Neural progenitor cell (in vitro differentiated cells): ENCODE results near the gene GATD1. TPM values are rescaled to one million over a fixed set of nuclear protein-coding genes. Genes with fewer than 3 reads are reported as not detected.

Source experiments
- DNase-seq: peaks from one replicate; pipeline ENCODE4 v3.0.0-alpha.2; 2016; ENCODE audit warnings: low spot score
- H2AFZ ChIP-seq: fragments of 200-600 bp; sonication (generic); replicated peaks from 2 replicates; pipeline ENCODE4 v1.6.1; 2016; ENCODE audit warnings: antibody characterized with exemption
- H3F3A ChIP-seq: fragments of 200-600 bp; sonication (generic); 2 replicates; pipeline ENCODE4 v1.6.1; 2016; ENCODE audit warnings: antibody characterized with exemption, low read depth
- H3K27ac ChIP-seq: fragments of 200-600 bp; sonication (generic); 2 replicates; pipeline ENCODE4 v1.5.1; 2016; ENCODE audit warnings: mild to moderate bottlenecking
- H3K27me3 ChIP-seq: fragments of 200-600 bp; sonication (generic); 2 replicates; pipeline ENCODE4 v1.6.1; 2016; ENCODE audit warnings: mild to moderate bottlenecking, moderate library complexity
- H3K36me3 ChIP-seq: fragments of 200-600 bp; sonication (generic); 2 replicates; pipeline ENCODE4 v1.5.1; 2016
- H3K4me1 ChIP-seq: fragments of 200-600 bp; sonication (generic); 2 replicates; pipeline ENCODE4 v1.6.1; 2016; ENCODE audit warnings: mixed run types
- H3K4me2 ChIP-seq: fragments of 200-600 bp; sonication (generic); 2 replicates; pipeline ENCODE4 v1.6.1; 2016
- H3K4me3 ChIP-seq: fragments of 200-600 bp; sonication (generic); 2 replicates; pipeline ENCODE4 v1.5.1; 2016
- H3K79me2 ChIP-seq: fragments of 200-600 bp; sonication (generic); 2 replicates; pipeline ENCODE4 v1.6.1; 2016; ENCODE audit warnings: low read depth
- H3K9ac ChIP-seq: fragments of 200-600 bp; sonication (generic); 2 replicates; pipeline ENCODE4 v1.6.1; 2016
- H3K9me3 ChIP-seq: fragments of 200-600 bp; sonication (generic); 2 replicates; pipeline ENCODE4 v1.5.1; 2016; ENCODE audit warnings: low read depth
- H4K20me1 ChIP-seq: fragments of 200-600 bp; sonication (generic); 2 replicates; pipeline ENCODE4 v1.6.1; 2016; ENCODE audit warnings: low read depth
- H3K27ac Mint-ChIP-seq: 3 replicates; pipeline ENCODE4 v1.8.0; 2021; ENCODE audit warnings: mixed read lengths
- H3K27me3 Mint-ChIP-seq: 2 replicates; pipeline ENCODE4 v1.8.0; 2022; ENCODE audit warnings: low read depth, mild to moderate bottlenecking, inconsistent platforms, moderate library complexity, mixed read lengths; ENCODE audit not compliant: insufficient read depth
- H3K36me3 Mint-ChIP-seq: 3 replicates; pipeline ENCODE4 v1.8.0; 2021; ENCODE audit warnings: mixed read lengths
- H3K4me1 Mint-ChIP-seq: 3 replicates; pipeline ENCODE4 v1.8.0; 2021; ENCODE audit warnings: mixed read lengths
- H3K4me3 Mint-ChIP-seq: 3 replicates; pipeline ENCODE4 v1.8.0; 2021; ENCODE audit warnings: mild to moderate bottlenecking, moderate library complexity, mixed read lengths
- H3K9me3 Mint-ChIP-seq: 3 replicates; pipeline ENCODE4 v1.8.0; 2020; ENCODE audit warnings: mixed read lengths
- CTCF ChIP-seq: fragments of 200-600 bp; sonication (generic); IDR thresholded peaks from 2 replicates; pipeline ENCODE4 v1.5.1; 2017; ENCODE audit warnings: antibody characterized with exemption, mild to moderate bottlenecking
- EZH2 ChIP-seq: fragments of 200-600 bp; sonication (generic); IDR thresholded peaks from 2 replicates; pipeline ENCODE4 v1.6.1; 2017; ENCODE audit warnings: antibody characterized with exemption, mild to moderate bottlenecking, moderate library complexity
- EZH2phosphoT487 ChIP-seq: fragments of 200-600 bp; sonication (generic); IDR thresholded peaks from 2 replicates; pipeline ENCODE4 v1.6.1; 2017; ENCODE audit warnings: antibody characterized with exemption
- total RNA-seq: library from RNA; depleted of rRNA; stranded (reverse); fragments of >200 nt; gene quantifications from 2 replicates; pipeline ENCODE4 v1.2.3, GENCODE V29; 2015; ENCODE audit warnings: low replicate concordance

The GATD1 gene
- total RNA-seq, 1 donor from 2014 or later, result 24.1 TPM

DNA sequence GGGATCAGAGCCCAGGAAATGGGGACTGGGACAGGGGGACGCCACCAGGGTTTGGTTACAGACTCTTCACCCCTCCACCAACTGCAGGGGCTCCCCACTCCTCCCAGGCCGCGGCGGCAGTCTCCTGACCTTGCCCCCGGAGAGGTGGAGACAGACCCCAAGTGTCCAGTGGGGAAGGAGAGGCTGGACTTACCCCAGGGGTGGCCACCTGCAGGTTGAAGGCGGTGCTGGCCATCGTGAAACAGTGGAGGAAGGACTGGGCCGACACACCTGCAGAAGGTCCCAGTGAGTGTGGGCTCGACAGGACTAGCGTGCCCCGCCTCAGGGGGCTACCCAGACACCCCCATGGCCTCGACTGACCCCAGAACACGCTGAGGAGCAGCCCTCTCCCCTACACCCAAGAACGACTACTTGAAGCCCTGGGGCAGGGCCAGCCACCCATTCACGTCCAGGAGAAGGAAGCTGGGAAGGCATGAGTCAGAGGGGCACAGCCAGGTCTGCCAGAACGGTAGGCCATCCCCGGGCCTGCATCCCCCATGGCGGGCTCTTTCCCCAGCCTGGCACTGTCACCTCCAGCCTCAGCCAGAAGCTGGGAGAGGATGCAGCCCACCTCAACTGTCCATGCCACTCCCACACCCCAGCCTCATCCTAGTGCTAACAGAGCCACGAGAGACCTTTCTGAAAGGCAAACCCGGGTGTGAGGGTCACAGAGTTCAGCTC, 2.3 kb downstream of the GATD1 start:
- Histone ChIP-seq H3K4me2 (peak overlapping the region; percentile 96), H3K27ac (no peak overlapping the region), H4K20me1 (peaks cover 72% of the 10 kb centered on the region), H3K36me3 (no peaks in the 10 kb centered on the region), H3K9me3 (no peaks in the 10 kb centered on the region), H3F3A (peaks cover 8% of the 10 kb centered on the region), H3K4me1 (peaks cover 16% of the 10 kb centered on the region), H3K9ac (no peak overlapping the region), H3K79me2 (peaks cover 50% of the 10 kb centered on the region), H3K27me3 (no peaks in the 10 kb centered on the region), H2AFZ (no peak overlapping the region), H3K4me3 (no peak overlapping the region)
- peak; percentile 1 for DNase-seq
- H3K9me3 Mint-ChIP-seq, result no peaks in the 10 kb centered on the region
- no peaks in the 10 kb centered on the region for H3K27me3 Mint-ChIP-seq
- H3K4me1 Mint-ChIP-seq, result peaks cover 18% of the 10 kb centered on the region
- no peak overlapping the region for H3K27ac Mint-ChIP-seq
- peak overlapping the region; percentile 84 for H3K4me3 Mint-ChIP-seq
- no peak for TF ChIP-seq CTCF
- TF ChIP-seq EZH2, result no peak
- no peak for TF ChIP-seq EZH2phosphoT487
- H3K36me3 Mint-ChIP-seq, result peaks cover 2% of the 10 kb centered on the region

- peaks cover 2% of the 10 kb centered on the region for H3K36me3 Mint-ChIP-seq
- H3K4me1 Mint-ChIP-seq, result peaks cover 12% of the 10 kb centered on the region
- Histone ChIP-seq H3K4me3 (no peak overlapping the region), H3K36me3 (no peaks in the 10 kb centered on the region), H3K27me3 (no peaks in the 10 kb centered on the region), H4K20me1 (peaks cover 68% of the 10 kb centered on the region), H2AFZ (no peak overlapping the region), H3F3A (peaks cover 8% of the 10 kb centered on the region), H3K4me2 (no peak overlapping the region), H3K4me1 (peaks cover 16% of the 10 kb centered on the region), H3K79me2 (peaks cover 50% of the 10 kb centered on the region), H3K9ac (no peak overlapping the region), H3K27ac (no peak overlapping the region), H3K9me3 (no peaks in the 10 kb centered on the region)
- H3K27me3 Mint-ChIP-seq, result no peaks in the 10 kb centered on the region
- H3K4me3 Mint-ChIP-seq, result no peak overlapping the region
- TF ChIP-seq CTCF (no peak), EZH2phosphoT487 (no peak), EZH2 (no peak)
- DNase-seq, result peak; percentile 1
- no peaks in the 10 kb centered on the region for H3K9me3 Mint-ChIP-seq
- no peak overlapping the region for H3K27ac Mint-ChIP-seq
Measured at GRCh38 chr11:773830-774229, 3.5 kb downstream of the GATD1 start.

DNA sequence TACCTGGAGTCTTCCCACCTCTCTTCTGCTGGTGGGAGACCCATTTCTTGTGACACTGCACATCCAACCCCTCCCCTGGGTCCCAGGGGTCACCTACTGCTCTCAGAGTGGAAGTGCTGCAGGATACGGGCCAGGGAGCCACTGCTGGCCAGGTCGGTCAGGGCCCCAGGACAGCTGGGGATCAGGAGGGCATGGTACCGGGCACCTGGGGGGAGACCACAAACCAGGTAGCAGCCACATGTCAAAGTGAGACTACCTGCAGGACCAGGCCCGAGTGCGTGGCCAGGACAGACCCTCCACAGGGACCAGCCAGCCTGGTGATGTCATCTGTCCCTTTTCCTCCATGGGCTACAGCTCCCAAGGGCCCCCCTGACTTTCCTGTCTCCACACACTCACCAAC, 3.9 kb downstream of the GATD1 start:
- Histone ChIP-seq H3K9ac (peak overlapping the region; percentile 22), H3K4me2 (no peak overlapping the region), H3K4me1 (peaks cover 16% of the 10 kb centered on the region), H3K9me3 (no peaks in the 10 kb centered on the region), H3K36me3 (no peaks in the 10 kb centered on the region), H3K27ac (no peak overlapping the region), H3K79me2 (peaks cover 48% of the 10 kb centered on the region), H2AFZ (no peak overlapping the region), H3K4me3 (no peak overlapping the region), H3K27me3 (no peaks in the 10 kb centered on the region), H3F3A (peaks cover 8% of the 10 kb centered on the region), H4K20me1 (peaks cover 65% of the 10 kb centered on the region)
- Mint-ChIP-seq H3K27ac (no peak overlapping the region), H3K9me3 (no peaks in the 10 kb centered on the region), H3K4me1 (peaks cover 11% of the 10 kb centered on the region), H3K36me3 (peaks cover 2% of the 10 kb centered on the region), H3K27me3 (no peaks in the 10 kb centered on the region), H3K4me3 (no peak overlapping the region)
- peak; percentile 1 for DNase-seq
- TF ChIP-seq EZH2phosphoT487 (no peak), EZH2 (no peak), CTCF (no peak)
